ENCODE measurements around the gene LONRF3.
A peak's percentile ranks its signal among the peaks of the same experiment; 100 is the strongest.

LONRF3 gene

DNA sequence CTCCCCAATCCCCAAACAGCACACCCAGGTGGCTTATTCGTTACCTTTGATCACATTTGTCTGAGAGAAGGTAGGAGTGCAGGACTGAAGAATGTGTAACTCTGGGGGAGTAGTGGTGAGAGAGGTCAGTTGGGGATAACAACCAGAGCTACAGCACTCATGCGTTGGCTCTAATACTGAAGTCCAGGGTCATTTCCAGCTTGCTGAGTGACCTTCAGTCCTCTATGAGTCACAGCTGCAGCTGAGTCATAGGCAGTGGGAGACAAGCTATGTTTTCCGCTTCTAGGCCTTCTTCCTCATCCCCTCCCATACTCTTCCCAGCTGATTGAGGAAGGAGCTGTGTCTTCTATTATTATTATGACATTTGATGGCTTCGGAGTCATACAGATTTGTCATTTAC is 66.8 kb downstream of the LONRF3 start:
- Histone ChIP-seq H3K36me3 (ENCODE audit: control insufficient read depth, insufficient read depth, low read length, severe bottlenecking) (no peaks in the 10 kb centered on the region), H3K4me3 (ENCODE audit: low read length) (no peak overlapping the region), H3K27me3 (replicated peaks; ENCODE audit: control insufficient read depth, insufficient read depth, low read length) (no peaks in the 10 kb centered on the region), H3K9me3 (ENCODE audit: control insufficient read depth, low read length) (no peaks in the 10 kb centered on the region), H3K4me1 (ENCODE audit: control insufficient read depth, insufficient read depth, low read length) (peaks cover 17% of the 10 kb centered on the region), H3K9ac (ENCODE audit: low read length) (no peak overlapping the region)
- DNase-seq (ENCODE audit: low read depth), result peak; percentile 76

- Histone ChIP-seq H3K9ac (ENCODE audit: low read length) (no peak overlapping the region), H3K27me3 (replicated peaks; ENCODE audit: control insufficient read depth, insufficient read depth, low read length) (no peaks in the 10 kb centered on the region), H3K4me1 (ENCODE audit: control insufficient read depth, insufficient read depth, low read length) (peaks cover 17% of the 10 kb centered on the region), H3K36me3 (ENCODE audit: control insufficient read depth, insufficient read depth, low read length, severe bottlenecking) (no peaks in the 10 kb centered on the region), H3K9me3 (ENCODE audit: control insufficient read depth, low read length) (no peaks in the 10 kb centered on the region), H3K4me3 (ENCODE audit: low read length) (no peak overlapping the region)
- no peak for DNase-seq (ENCODE audit: low read depth)
Observed at GRCh38 chrX:119042040-119042439, 67.6 kb downstream of the LONRF3 start.

DNA sequence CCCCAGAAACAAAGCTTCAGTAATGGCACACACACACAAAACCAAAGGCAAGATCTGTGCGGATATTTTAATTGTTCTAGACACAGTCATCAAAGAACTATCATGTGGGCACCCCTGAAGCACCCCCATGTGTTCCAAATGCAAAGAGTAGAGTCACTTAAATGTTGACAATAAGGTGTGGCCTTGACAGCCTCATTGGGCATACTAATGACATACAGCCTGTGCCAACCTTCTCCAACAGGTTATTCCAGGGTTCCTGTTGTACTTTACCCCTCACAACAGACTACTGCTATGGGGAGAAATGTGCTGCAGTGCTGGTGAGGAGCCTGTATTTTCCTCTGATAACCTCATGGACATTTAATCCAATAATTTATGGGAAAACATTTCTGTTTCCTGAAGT is 68.6 kb downstream of the LONRF3 start:
- Histone ChIP-seq H3K4me3 (ENCODE audit: low read length) (no peak overlapping the region), H3K4me1 (ENCODE audit: control insufficient read depth, insufficient read depth, low read length) (peaks cover 17% of the 10 kb centered on the region), H3K9me3 (ENCODE audit: control insufficient read depth, low read length) (no peaks in the 10 kb centered on the region), H3K9ac (ENCODE audit: low read length) (no peak overlapping the region), H3K36me3 (ENCODE audit: control insufficient read depth, insufficient read depth, low read length, severe bottlenecking) (no peaks in the 10 kb centered on the region), H3K27me3 (replicated peaks; ENCODE audit: control insufficient read depth, insufficient read depth, low read length) (no peaks in the 10 kb centered on the region)
- DNase-seq (ENCODE audit: low read depth), result no peak

DNA sequence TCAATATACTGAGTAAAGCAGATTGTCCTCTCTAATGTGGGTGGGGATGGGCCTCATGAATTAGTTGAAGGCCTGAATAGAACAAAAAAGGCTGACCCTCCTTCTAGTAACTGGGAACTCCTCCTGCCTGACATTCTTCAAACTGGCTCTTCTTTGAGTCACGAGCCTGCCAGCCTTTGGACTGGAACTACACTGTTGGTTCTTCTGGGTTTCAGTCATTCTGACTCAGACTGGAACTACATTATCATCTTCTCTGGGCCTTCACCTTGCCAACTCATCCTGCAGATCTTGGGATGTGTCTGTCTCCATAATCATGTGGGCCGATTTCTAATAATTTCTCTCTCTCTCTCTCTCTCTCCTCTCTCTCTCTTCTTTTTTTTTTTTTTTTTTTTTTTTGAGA is 71.5 kb downstream of the LONRF3 start:
- no peaks in the 10 kb centered on the region for H3K9me3 ChIP-seq (ENCODE audit: control insufficient read depth, low read length)
- H3K4me3 ChIP-seq (ENCODE audit: low read length), result no peak overlapping the region
- H3K36me3 ChIP-seq (ENCODE audit: control insufficient read depth, insufficient read depth, low read length, severe bottlenecking), result no peaks in the 10 kb centered on the region
- H3K4me1 ChIP-seq (ENCODE audit: control insufficient read depth, insufficient read depth, low read length), result peaks cover 10% of the 10 kb centered on the region
- H3K9ac ChIP-seq (ENCODE audit: low read length), result no peak overlapping the region
- DNase-seq (ENCODE audit: low read depth), result no peak
- no peaks in the 10 kb centered on the region for H3K27me3 ChIP-seq (replicated peaks; ENCODE audit: control insufficient read depth, insufficient read depth, low read length)

DNA sequence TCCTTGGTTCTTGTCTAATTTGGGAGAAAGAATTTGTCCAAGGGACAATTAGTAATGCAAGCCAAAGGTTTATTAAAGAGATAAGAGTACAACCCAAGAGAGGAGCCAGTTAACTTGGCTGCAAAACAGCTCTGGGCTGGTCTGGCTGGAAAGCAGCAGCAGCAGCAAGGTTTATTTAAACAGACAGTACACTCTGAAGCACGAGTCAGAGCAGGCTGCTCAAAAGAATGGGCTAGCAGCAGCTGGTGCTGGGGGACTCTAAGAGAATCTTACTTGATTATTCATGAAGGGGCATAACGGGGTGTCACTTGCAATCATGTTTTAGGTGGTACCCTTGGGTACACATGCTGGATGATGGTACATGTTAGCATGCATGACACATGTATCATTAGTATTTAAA is 81.3 kb downstream of the LONRF3 start:
- Histone ChIP-seq H3K4me3 (ENCODE audit: low read length) (no peak overlapping the region), H3K27me3 (replicated peaks; ENCODE audit: control insufficient read depth, insufficient read depth, low read length) (peaks cover 2% of the 10 kb centered on the region), H3K4me1 (ENCODE audit: control insufficient read depth, insufficient read depth, low read length) (no peaks in the 10 kb centered on the region)

GRCh38 chrX:119062750-119063374 is 88.4 kb downstream of the LONRF3 start:
- Histone ChIP-seq H3K27me3 (replicated peaks; ENCODE audit: control insufficient read depth, insufficient read depth, low read length) (peaks cover 23% of the 10 kb centered on the region), H3K4me1 (ENCODE audit: control insufficient read depth, insufficient read depth, low read length) (no peaks in the 10 kb centered on the region), H3K4me3 (ENCODE audit: low read length) (no peak overlapping the region), H3K9ac (ENCODE audit: low read length) (no peak overlapping the region), H3K9me3 (ENCODE audit: control insufficient read depth, low read length) (no peaks in the 10 kb centered on the region), H3K36me3 (ENCODE audit: control insufficient read depth, insufficient read depth, low read length, severe bottlenecking) (no peaks in the 10 kb centered on the region)
- no peak for DNase-seq (ENCODE audit: low read depth)

More for the DNA sequence above, 81.3 kb downstream of the LONRF3 start:
- no peak overlapping the region for H3K9ac ChIP-seq (ENCODE audit: low read length)
- no peaks in the 10 kb centered on the region for H3K36me3 ChIP-seq (ENCODE audit: control insufficient read depth, insufficient read depth, low read length, severe bottlenecking)
- H3K9me3 ChIP-seq (ENCODE audit: control insufficient read depth, low read length), result no peaks in the 10 kb centered on the region
- DNase-seq (ENCODE audit: low read depth), result no peak

GRCh38 chrX:119063428-119063827 is 89.0 kb downstream of the LONRF3 start:
- H3K9me3 ChIP-seq (ENCODE audit: control insufficient read depth, low read length), result no peaks in the 10 kb centered on the region
- H3K4me3 ChIP-seq (ENCODE audit: low read length), result no peak overlapping the region
- peaks cover 28% of the 10 kb centered on the region for H3K27me3 ChIP-seq (replicated peaks; ENCODE audit: control insufficient read depth, insufficient read depth, low read length)
- no peaks in the 10 kb centered on the region for H3K4me1 ChIP-seq (ENCODE audit: control insufficient read depth, insufficient read depth, low read length)
- no peaks in the 10 kb centered on the region for H3K36me3 ChIP-seq (ENCODE audit: control insufficient read depth, insufficient read depth, low read length, severe bottlenecking)
- DNase-seq (ENCODE audit: low read depth), result no peak
- no peak overlapping the region for H3K9ac ChIP-seq (ENCODE audit: low read length)

GRCh38 chrX:119067023-119067739 is 92.8 kb downstream of the LONRF3 start:
- H3K36me3 ChIP-seq (ENCODE audit: control insufficient read depth, insufficient read depth, low read length, severe bottlenecking), result no peaks in the 10 kb centered on the region
- DNase-seq (ENCODE audit: low read depth), result peak; percentile 74
- peaks cover 62% of the 10 kb centered on the region for H3K27me3 ChIP-seq (replicated peaks; ENCODE audit: control insufficient read depth, insufficient read depth, low read length)
- H3K9ac ChIP-seq (ENCODE audit: low read length), result no peak overlapping the region
- H3K9me3 ChIP-seq (ENCODE audit: control insufficient read depth, low read length), result no peaks in the 10 kb centered on the region
- H3K4me3 ChIP-seq (ENCODE audit: low read length), result no peak overlapping the region
- no peaks in the 10 kb centered on the region for H3K4me1 ChIP-seq (ENCODE audit: control insufficient read depth, insufficient read depth, low read length)
